Ascending aorta (tissue), 2 donors: ENCODE measurements around the gene PPM1E. TPM values are rescaled to one million over a fixed set of nuclear protein-coding genes. Genes with fewer than 3 reads are reported as not detected.

Experiments
- DNase-seq, 2 donors: peaks; one replicate each; pipeline ENCODE4 v3.0.0-alpha.2; 2019; ENCODE audit warnings: low spot score in 2 of 2
- H3K27ac ChIP-seq, 2 donors: fragments of 200-600 bp; sonication (generic); one replicate each; pipeline ENCODE4 v1.5.1; 2016 to 2017; ENCODE audit warnings: mild to moderate bottlenecking in 1 of 2
- H3K27me3 ChIP-seq: fragments of 200-600 bp; sonication (generic); one replicate; pipeline ENCODE4 v1.5.1; 2017
- H3K36me3 ChIP-seq, 2 donors: fragments of 200-600 bp; sonication (generic); one replicate each; pipeline ENCODE4 v1.5.1; 2016
- H3K4me1 ChIP-seq, 2 donors: fragments of 200-600 bp; sonication (generic); one replicate each; pipeline ENCODE4 v1.5.1; 2016 to 2017; ENCODE audit warnings: mild to moderate bottlenecking in 1 of 2
- H3K4me3 ChIP-seq, 2 donors: fragments of 200-600 bp; sonication (generic); one replicate each; pipeline ENCODE4 v1.5.1; 2016 to 2017; ENCODE audit warnings: mild to moderate bottlenecking in 1 of 2
- H3K9me3 ChIP-seq, 2 donors: fragments of 200-600 bp; sonication (generic); one replicate each; pipeline ENCODE4 v1.5.1; 2016
- CTCF ChIP-seq, 3 experiments: fragments of 200-600 bp in 2 of 3; fragments of 450-650 bp in 1 of 3; sonication (generic) in 2 of 3; IDR thresholded peaks; one replicate each; pipeline ENCODE4 v1.5.1; 2016 to 2019; ENCODE audit warnings: antibody characterized with exemption in 3 of 3, mild to moderate bottlenecking in 1 of 3, moderate library complexity in 1 of 3
- intact Hi-C: fragments of 100-400 bp; cut with DNase I; formaldehyde crosslinking; loops from one replicate; pipeline ENCODE4 v1.15.1; 2023
- total RNA-seq: library from RNA; depleted of rRNA; stranded (reverse); fragments of >200 nt; gene quantifications from one replicate; pipeline ENCODE4 v1.1.0, GENCODE V29; 2016

Gene PPM1E
- total RNA-seq, 1 donor from 2014 or later, result 0.11 TPM

GRCh38 chr17:58865301-58865700 is 109.6 kb downstream of the PPM1E start:
- Histone ChIP-seq H3K9me3 (no peaks in the 10 kb centered on the region), H3K27me3 (no peaks in the 10 kb centered on the region), H3K4me3 (no peak overlapping the region), H3K27ac (no peak overlapping the region), H3K36me3 (no peaks in the 10 kb centered on the region), H3K4me1 (no peaks in the 10 kb centered on the region)
- no peak for DNase-seq
- intact Hi-C loops, result no loop called here
- no peak for TF ChIP-seq CTCF (IDR thresholded peaks at IDR 0.05)

DNA sequence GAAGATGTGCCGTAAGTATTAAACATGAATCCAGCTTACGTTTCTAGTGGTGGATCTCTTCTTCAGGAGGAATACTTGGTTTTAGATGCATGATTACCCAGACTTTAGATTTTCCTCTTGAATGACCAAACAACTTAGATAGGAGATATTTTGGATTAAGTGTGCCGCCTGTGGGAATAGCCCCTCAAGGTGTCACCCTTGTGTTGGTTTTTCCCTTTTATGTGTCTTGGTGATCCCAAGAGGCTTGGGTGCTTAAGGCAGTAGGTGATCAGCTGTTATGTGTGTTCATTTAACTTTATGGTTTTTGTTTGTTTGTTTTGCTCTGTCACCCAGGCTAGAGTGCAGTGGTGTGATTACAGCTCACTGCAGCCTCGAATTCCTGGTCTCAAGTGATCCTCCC is 115.1 kb downstream of the PPM1E start:
- H3K27me3 ChIP-seq, result no peaks in the 10 kb centered on the region
- H3K27ac ChIP-seq, result no peak overlapping the region
- intact Hi-C loops, result no loop called here
- no peaks in the 10 kb centered on the region for H3K36me3 ChIP-seq
- DNase-seq, result no peak
- no peak overlapping the region for H3K4me3 ChIP-seq
- TF ChIP-seq CTCF (IDR thresholded peaks at IDR 0.05), result no peak
- no peaks in the 10 kb centered on the region for H3K9me3 ChIP-seq
- H3K4me1 ChIP-seq, result no peaks in the 10 kb centered on the region

DNA sequence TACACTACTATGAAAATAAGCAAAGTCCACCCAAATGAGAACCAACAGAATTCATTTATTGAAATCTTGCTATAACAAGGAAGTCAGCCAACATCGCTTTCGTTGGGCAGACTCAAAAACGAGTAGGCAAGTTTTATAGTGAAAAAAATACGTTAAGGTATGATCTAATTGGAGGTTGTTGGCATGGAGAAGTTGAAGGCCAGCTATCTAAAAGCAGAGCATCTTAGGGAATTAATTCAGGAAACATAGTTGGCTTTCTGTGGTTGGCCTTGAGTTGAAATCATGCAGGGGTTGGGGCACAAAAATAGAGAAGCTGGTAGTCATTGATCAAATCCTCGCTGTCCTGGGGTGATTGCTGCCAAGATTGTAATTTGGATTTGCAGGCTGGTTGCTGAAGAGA is 118.3 kb downstream of the PPM1E start:
- Histone ChIP-seq H3K36me3 (no peaks in the 10 kb centered on the region), H3K4me1 (no peaks in the 10 kb centered on the region), H3K9me3 (no peaks in the 10 kb centered on the region), H3K27ac (no peak overlapping the region), H3K4me3 (no peak overlapping the region), H3K27me3 (no peaks in the 10 kb centered on the region)
- intact Hi-C loops, result no loop called here
- no peak for DNase-seq
- TF ChIP-seq CTCF (IDR thresholded peaks at IDR 0.05), result no peak

DNA sequence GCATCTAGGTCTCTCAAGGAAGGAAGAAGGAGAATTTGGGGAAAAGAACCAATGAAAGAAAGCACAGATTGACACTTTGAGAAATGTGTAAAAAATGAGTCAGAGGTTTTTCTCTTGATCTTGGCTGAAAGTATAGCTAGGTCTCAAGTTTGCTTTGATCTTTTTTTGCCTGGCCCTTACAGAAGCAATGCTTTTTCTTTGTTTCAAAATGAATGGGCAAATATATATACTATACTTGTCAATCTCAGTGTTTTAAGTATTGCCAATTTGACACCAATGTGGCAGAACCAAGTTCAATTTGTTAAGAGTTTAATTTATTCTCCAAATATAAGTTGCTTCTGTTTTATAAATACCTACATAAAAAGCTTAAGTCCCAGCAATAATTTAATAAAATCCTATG is 119.6 kb downstream of the PPM1E start:
- TF ChIP-seq CTCF (IDR thresholded peaks at IDR 0.05), result no peak
- Histone ChIP-seq H3K4me1 (no peaks in the 10 kb centered on the region), H3K27ac (no peak overlapping the region), H3K27me3 (no peaks in the 10 kb centered on the region), H3K9me3 (no peaks in the 10 kb centered on the region), H3K4me3 (no peak overlapping the region), H3K36me3 (no peaks in the 10 kb centered on the region)
- no peak for DNase-seq
- intact Hi-C loops, result no loop called here

DNA sequence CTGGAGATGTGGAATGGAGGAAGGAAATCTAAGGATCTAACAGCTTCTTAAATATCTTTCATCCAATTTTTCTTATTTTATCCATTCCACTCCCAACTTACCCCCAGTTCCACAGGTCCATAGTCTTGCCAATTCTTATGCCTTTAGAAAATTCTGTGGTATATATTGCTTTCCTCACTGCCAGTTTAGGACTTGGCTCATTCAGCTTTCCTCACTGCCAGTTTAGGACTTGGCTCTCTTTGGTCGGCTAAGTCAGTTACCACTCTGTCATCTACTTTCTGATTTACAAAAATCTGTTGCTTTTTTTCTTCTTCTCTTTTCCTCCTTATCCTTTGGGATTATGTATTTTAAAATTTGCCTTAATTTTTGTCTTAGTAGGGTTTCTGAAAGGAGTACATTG is 128.5 kb downstream of the PPM1E start:
- DNase-seq, result no peak
- no peak overlapping the region for H3K27ac ChIP-seq
- no peak overlapping the region for H3K4me3 ChIP-seq
- H3K27me3 ChIP-seq, result no peaks in the 10 kb centered on the region
- intact Hi-C loops, result no loop called here
- no peak for TF ChIP-seq CTCF (IDR thresholded peaks at IDR 0.05)
- H3K4me1 ChIP-seq, result no peaks in the 10 kb centered on the region
- no peaks in the 10 kb centered on the region for H3K36me3 ChIP-seq
- H3K9me3 ChIP-seq, result no peaks in the 10 kb centered on the region

- H3K36me3 ChIP-seq, result no peaks in the 10 kb centered on the region
- H3K9me3 ChIP-seq, result peaks cover 0 to 3% of the 10 kb centered on the region in 2 donors
- H3K27me3 ChIP-seq, result no peaks in the 10 kb centered on the region
- H3K27ac ChIP-seq, result no peak overlapping the region
- no peak for DNase-seq
- H3K4me3 ChIP-seq, result no peak overlapping the region
- intact Hi-C loops, result no loop called here
- no peak for TF ChIP-seq CTCF (IDR thresholded peaks at IDR 0.05)
- no peaks in the 10 kb centered on the region for H3K4me1 ChIP-seq
Observed at GRCh38 chr17:58886514-58886913, 130.9 kb downstream of the PPM1E start.
